Measurements from ENCODE around the gene SDCCAG8.

- TF ChIP-seq CTCF (IDR thresholded peaks at IDR 0.05) (no peak), POLR2A (IDR thresholded peaks at IDR 0.05) (no peak)
Measured at GRCh38 chr1:243505986-243506689, 250.3 kb downstream of the SDCCAG8 start.

Data from esophagus squamous epithelium (tissue), 4 donors.